HG03439 (cell line): ENCODE measurements around the gene BTBD19.

Source experiments
- ATAC-seq: cut with Tn5 transposase; IDR thresholded peaks from one replicate; pipeline ENCODE4 v1.9.1; 2021; ENCODE audit warnings: mild to moderate bottlenecking, moderate library complexity; ENCODE audit not compliant: unreplicated experiment

Gene BTBD19

DNA sequence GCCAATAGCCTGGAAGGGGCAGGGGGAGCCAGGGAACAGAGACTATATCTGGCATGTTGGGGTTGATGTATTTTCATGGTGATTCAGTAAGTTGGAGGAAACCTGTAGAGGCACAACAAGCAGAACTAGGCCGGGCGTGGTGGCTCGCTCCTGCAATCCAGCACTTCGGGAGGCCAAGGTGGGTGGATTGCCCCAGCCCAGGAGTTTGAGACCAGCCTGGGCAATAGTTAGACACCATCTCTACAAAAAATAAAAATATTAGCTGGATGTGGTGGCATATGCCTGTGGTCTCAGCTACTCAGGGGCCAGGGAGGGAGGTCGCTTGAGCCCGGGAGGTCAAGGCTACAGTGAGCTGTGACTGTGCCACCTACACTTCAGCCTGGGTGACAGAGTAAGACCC lies 44.9 kb downstream of the BTBD19 start:
- no peak for ATAC-seq

DNA sequence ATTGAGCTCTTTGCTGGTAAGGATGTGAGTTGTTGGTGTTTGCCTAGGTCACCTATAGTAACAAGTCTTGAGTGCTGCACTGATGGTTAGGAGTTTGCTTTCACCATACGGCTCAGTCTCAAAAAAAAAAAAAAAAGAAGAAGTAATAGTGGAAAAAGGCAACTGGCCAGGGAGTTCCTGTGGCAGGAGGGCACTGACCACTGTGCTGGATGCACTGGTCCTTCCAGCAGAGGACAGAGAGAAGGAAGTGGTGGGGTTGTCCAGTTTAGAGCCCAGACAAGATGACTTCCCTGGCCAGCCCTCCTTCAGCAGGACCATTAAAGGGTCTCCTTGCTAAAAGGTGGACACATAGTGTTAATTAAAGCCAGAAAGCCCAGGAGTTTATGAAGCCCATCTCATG lies 46.6 kb downstream of the BTBD19 start:
- ATAC-seq, result no peak

DNA sequence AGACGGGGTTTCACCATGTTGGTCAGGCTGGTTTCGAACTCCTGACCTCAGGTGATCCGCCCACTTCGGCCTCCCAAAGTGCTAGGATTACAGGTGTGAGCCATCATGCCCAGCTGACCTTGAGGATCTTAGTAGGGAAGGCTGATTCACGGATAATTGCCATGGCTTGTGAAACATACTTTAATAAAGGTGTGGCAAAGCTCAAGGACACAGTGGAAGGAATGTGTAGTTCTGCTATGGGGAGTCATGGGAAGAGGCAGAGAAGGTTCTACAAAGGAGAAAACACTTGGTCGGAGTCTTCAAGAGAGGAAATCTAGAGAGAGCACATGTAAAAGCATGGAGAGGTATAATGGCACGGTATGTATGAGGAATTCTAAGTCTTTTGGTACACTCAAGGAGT lies 47.4 kb downstream of the BTBD19 start:
- ATAC-seq, result no peak

DNA sequence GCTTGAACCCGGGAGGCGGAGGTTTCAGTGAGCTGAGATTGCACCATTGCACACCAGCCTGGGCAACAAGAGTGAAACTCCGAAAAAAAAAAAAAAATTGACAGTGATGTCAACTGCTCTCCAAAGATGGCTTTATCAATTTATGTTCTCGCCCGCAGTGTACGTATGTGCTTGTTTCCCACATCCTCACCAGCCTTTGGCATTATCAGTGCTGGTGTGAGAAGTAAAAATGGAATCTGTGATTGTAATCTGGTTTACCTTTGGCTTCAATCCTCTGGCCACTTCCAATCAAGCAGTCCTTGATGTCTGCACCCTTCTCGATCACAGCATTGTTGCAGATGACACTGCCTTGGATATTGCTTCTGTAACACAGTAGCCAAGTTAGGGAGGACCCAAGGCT lies 49.1 kb downstream of the BTBD19 start:
- ATAC-seq, result no peak

DNA sequence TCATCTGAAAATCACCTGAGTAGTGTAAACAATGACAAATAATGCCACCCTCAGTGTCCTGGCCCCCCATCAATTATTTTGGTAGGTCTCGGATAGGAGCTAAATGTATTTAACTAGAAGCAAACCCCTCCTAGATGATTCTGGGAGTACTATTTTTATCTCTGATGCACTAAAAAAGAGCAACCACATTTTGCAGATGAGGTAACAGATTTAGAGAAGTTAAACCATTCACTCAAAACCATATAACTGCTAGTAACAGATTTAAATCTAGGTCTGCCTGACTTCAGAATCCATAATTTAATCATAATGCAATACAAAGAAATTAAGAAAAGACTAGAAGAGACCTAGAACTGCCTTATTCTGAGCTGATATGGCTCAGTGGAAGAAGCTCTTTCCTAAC lies 52.0 kb downstream of the BTBD19 start:
- no peak for ATAC-seq

DNA sequence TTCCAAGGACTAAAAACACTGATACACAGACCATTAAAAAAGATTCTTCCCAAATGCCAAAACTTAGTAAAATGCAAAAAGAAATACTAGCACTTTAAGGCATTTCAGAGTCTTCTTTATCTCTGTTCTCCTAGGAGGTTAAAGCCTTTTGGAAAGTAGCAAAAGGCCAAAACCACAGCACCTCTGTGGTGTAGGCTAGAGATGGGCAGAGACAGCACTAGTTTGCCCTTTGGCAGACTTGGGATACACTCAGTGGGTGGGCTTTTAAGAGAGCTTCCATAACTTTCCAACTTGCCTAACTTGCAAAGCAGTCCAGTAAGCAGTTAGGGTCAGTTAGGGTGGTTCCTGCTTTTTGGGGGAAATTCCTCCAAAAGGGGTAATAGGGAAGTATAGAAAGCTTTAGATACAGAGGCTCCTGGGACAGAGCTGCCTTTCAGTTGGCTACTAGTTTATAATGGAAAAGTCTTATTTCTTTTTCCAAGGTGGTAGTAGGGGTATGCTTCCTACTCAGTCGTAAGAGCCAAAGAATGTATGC lies 52.6 kb downstream of the BTBD19 start:
- ATAC-seq, result no peak

DNA sequence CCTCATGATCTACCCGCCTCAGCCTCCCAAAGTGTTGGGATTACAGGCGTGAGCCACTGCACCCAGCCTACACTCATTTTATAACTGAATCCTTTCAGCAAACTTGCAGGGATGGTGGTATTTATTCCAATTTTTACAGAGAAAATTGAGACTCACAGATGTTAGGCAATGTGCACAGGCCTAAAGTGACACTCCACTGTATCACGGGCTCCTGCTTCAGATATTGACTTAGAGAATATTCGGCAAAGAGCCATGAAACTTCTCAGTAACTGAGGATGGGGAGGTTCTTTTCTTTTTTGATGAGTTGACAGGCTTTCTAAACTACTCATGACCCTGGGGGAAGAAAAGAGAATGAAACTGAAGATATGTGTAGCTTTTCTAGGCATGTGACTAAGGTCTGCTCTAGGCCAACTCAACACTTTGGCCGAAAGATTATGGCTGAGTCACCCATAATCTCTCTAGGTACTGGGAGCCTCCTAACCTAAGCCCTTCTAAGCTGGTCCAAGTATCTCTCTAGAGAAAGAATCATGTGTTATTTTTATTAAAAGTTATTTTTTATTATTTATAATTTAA lies 54.6 kb downstream of the BTBD19 start:
- no peak for ATAC-seq
